ENCODE measurements around the gene PRR15.

PRR15 gene

DNA sequence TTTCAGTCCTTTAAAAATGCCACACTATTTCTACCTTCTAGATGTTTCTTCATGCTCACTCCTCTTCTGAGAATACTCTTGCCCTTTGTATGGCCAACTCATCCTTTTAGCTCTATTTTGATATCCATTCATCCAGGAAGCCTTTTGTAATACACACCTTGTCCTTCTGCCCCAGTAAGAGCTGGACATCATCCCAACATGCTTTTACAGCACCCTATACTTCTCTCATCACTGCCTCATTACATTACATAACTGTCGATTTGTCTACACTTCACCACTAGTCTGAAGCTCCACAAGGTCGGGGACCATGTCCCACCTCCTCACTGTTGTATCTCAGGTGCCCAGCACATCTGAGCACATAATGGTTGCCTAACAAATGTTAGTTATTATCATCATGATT is 29.2 kb downstream of the PRR15 start:
- TF ChIP-seq, protein P1, sequence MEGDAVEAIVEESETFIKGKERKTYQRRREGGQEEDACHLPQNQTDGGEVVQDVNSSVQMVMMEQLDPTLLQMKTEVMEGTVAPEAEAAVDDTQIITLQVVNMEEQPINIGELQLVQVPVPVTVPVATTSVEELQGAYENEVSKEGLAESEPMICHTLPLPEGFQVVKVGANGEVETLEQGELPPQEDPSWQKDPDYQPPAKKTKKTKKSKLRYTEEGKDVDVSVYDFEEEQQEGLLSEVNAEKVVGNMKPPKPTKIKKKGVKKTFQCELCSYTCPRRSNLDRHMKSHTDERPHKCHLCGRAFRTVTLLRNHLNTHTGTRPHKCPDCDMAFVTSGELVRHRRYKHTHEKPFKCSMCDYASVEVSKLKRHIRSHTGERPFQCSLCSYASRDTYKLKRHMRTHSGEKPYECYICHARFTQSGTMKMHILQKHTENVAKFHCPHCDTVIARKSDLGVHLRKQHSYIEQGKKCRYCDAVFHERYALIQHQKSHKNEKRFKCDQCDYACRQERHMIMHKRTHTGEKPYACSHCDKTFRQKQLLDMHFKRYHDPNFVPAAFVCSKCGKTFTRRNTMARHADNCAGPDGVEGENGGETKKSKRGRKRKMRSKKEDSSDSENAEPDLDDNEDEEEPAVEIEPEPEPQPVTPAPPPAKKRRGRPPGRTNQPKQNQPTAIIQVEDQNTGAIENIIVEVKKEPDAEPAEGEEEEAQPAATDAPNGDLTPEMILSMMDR (conservative IDR thresholded peaks at IDR 0.05; ENCODE audit: low read length) = no peak
- DNase-seq (ENCODE audit: low read depth) = no peak
- no peak overlapping the region for H3K4me3 ChIP-seq (ENCODE audit: low read length)

DNA sequence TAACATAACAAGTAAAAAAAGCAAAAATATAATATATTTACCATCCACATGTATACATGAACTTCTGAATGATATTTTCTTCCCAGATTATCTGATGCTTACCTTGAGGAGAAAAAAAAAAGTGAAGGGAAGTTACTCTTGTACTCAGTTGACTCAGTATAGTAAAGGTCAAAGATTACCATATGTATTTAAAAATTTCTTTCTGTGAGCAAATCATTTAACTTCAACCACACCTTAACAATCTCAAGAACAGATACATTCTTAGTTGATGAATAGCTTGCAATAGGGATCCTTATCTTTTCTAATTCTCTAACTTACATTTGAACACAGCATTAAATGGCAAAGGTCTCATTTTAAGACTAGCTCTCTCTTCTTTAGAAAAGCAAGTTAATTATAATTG is 29.8 kb downstream of the PRR15 start:
- DNase-seq (ENCODE audit: low read depth) = no peak
- TF ChIP-seq, protein P1 (conservative IDR thresholded peaks at IDR 0.05; ENCODE audit: low read length) = no peak
- H3K4me3 ChIP-seq (ENCODE audit: low read length) = no peak overlapping the region

DNA sequence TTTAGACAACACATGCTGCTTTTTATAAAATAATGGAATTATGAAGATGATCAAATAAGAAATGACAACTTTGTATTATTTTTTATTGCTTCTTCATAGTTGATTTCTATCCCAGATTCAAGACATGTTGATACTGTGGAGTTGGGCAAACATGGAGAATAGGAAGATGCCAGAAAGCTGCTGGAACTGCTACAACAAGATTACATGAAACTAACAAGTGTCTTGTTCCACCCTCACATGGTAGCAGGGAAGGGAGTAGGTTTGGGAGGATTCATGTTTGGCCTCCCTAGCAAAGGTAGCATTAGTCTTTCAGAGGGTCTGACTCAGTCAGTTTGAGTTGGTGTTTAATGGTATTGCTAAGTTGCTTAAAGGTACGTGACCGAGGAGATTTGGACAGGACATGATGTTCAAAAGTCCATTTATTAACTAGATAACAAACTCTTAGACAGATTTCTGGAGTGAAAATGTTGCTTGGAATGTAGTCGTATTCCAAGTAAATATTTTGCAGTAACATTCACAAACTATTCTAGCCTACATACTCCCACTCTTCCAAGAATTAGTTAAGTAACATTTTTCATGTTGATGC is 33.1 kb downstream of the PRR15 start:
- peak; percentile 68 for DNase-seq (ENCODE audit: low read depth)
- TF ChIP-seq, protein P1 (conservative IDR thresholded peaks at IDR 0.05; ENCODE audit: low read length) = no peak
- H3K4me3 ChIP-seq (ENCODE audit: low read length) = no peak overlapping the region

DNA sequence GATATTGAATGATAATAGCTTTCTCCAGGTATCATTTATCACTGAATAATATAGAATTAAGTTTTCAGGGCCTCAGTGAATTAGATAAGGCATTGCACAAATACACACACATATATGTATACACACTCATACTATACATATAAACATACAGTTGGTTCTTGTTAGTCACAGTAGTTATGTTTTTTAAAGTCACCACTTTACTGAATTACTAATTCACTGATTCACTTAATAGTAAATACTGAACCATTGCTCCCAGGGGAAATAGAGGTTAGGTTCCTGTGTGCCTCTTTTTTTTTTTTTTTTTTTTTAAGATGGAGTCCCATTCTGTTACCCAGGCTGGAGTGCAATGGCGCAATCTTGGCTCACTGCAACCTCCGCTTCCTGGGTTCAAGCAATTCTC is 33.6 kb downstream of the PRR15 start:
- H3K4me3 ChIP-seq (ENCODE audit: low read length) = no peak overlapping the region
- TF ChIP-seq, protein P1 (conservative IDR thresholded peaks at IDR 0.05; ENCODE audit: low read length) = no peak
- no peak for DNase-seq (ENCODE audit: low read depth)

DNA sequence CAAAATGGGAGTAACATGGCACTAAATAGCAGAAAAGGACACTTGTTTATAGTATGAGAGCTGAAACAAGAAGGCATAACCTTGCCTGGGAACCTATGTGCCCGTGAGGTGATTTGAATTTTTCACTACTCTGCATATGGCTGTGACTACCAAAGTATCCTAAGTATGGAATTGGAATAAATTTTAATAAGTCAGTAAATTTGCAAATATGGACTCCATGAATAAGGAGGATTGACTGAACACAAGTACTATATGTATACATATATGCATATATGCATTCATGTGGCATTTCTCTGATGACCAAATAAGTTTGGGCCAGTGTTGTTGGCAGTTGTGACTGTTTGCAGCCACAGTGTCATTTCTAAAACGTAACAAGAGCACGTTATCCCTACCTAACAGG is 34.5 kb downstream of the PRR15 start:
- no peak for DNase-seq (ENCODE audit: low read depth)
- no peak overlapping the region for H3K4me3 ChIP-seq (ENCODE audit: low read length)
- TF ChIP-seq, protein P1 (conservative IDR thresholded peaks at IDR 0.05; ENCODE audit: low read length) = no peak

DNA sequence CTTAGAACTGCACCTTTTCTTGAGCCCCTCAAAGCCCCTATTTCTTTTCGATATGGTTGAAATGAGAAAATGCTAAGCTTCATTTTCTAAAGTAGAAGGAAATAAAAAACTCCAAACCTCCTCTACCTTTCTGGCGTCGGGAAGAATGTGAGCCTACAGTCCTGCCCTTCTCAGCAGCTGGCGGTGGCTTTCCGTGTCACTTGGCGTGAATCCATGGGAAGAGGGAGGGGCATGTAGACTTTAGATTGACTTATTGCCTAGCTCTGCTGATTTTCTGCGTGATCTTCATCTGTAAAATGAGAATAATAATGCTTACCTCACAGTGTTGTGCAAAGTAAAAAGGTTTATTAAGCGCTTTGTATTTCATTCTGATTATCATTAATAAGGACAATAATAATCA is 35.0 kb downstream of the PRR15 start:
- no peak for DNase-seq (ENCODE audit: low read depth)
- no peak overlapping the region for H3K4me3 ChIP-seq (ENCODE audit: low read length)
- TF ChIP-seq, protein P1 (conservative IDR thresholded peaks at IDR 0.05; ENCODE audit: low read length) = no peak

DNA sequence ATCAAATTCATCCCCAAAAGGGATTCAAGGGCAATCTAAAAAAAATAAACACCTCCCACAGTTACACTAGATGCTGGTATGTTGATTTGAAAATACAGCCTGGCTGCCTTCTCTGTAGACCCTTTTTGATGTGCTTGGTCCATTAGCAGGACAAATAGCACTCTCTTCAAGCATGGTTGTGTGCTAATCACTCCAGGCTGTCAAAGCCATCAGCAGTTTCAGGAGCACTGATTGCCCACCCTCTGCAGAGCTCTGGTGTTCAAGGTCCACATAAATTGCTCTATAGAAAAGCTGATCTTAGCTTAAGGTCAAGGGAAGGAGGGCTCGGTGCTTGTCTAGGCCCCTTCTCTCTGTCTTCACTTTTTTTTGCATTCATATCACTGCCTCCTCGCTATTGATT is 35.4 kb downstream of the PRR15 start:
- DNase-seq (ENCODE audit: low read depth) = no peak
- no peak overlapping the region for H3K4me3 ChIP-seq (ENCODE audit: low read length)
- TF ChIP-seq, protein P1 (conservative IDR thresholded peaks at IDR 0.05; ENCODE audit: low read length) = no peak
